HEK293T (cell line): ENCODE measurements around the gene MYO5C.

ENCODE experiments used
- CTCF ChIA-PET: fragments of 350-600 bp; formaldehyde crosslinking; extraction: SDS; loops from one replicate; lab custom pipeline; 2021; ENCODE audit warnings: antibody characterized with exemption, inconsistent platforms; lab: Yijun Ruan, JAX
- POLR2A ChIA-PET: fragments of 350-600 bp; formaldehyde crosslinking; extraction: SDS; loops from one replicate; lab custom pipeline; 2020; ENCODE audit warnings: antibody characterized with exemption, inconsistent platforms; lab: Yijun Ruan, JAX
- DNase-seq: peaks from one replicate; pipeline ENCODE4 v3.0.0; 2012; ENCODE audit warnings: mixed read lengths; ENCODE audit errors: extremely low spot score
- ARNT ChIP-seq: fragments of 450-650 bp; IDR thresholded peaks from 2 replicates; pipeline ENCODE4 v1.6.1; 2017; ENCODE audit warnings: mild to moderate bottlenecking
- BHLHE40 ChIP-seq: fragments of 450-650 bp; IDR thresholded peaks from 2 replicates; pipeline ENCODE4 v1.6.1; 2016; ENCODE audit warnings: mild to moderate bottlenecking, moderate library complexity, borderline replicate concordance
- CTBP1 ChIP-seq: fragments of 450-650 bp; IDR thresholded peaks from 2 replicates; pipeline ENCODE4 v1.6.1; 2016; ENCODE audit warnings: borderline replicate concordance
- ELF4 ChIP-seq: fragments of 450-650 bp; IDR thresholded peaks from 2 replicates; pipeline ENCODE4 v1.6.1; 2017; ENCODE audit warnings: antibody characterized with exemption
- FOXA1 ChIP-seq: fragments of 450-650 bp; IDR thresholded peaks from 2 replicates; pipeline ENCODE4 v1.6.1; 2016; ENCODE audit warnings: mild to moderate bottlenecking
- FOXK2 ChIP-seq: fragments of 450-650 bp; IDR thresholded peaks from 2 replicates; pipeline ENCODE4 v1.6.1; 2016; ENCODE audit warnings: mild to moderate bottlenecking
- FOXM1 ChIP-seq: fragments of 450-650 bp; IDR thresholded peaks from 2 replicates; pipeline ENCODE4 v1.6.1; 2017; ENCODE audit warnings: mild to moderate bottlenecking, borderline replicate concordance
- HDGF ChIP-seq: fragments of 450-650 bp; IDR thresholded peaks from 2 replicates; pipeline ENCODE4 v1.6.1; 2017; ENCODE audit warnings: antibody characterized with exemption, borderline replicate concordance
- L3MBTL2 ChIP-seq: fragments of 450-650 bp; conservative IDR thresholded peaks from 2 replicates; pipeline ENCODE4 v1.6.1; 2016; ENCODE audit warnings: mild to moderate bottlenecking
- LEF1 ChIP-seq: fragments of 450-650 bp; IDR thresholded peaks from 2 replicates; pipeline ENCODE4 v1.6.1; 2017; ENCODE audit warnings: mild to moderate bottlenecking, borderline replicate concordance
- NFRKB ChIP-seq: fragments of 450-650 bp; IDR thresholded peaks from 2 replicates; pipeline ENCODE4 v1.6.1; 2016; ENCODE audit warnings: mild to moderate bottlenecking, moderate library complexity
- SP1 ChIP-seq: fragments of 450-650 bp; IDR thresholded peaks from 2 replicates; pipeline ENCODE4 v1.6.1; 2017
- SUZ12 ChIP-seq: fragments of 450-650 bp; IDR thresholded peaks from 2 replicates; pipeline ENCODE4 v1.6.1; 2016; ENCODE audit warnings: mild to moderate bottlenecking
- TARDBP ChIP-seq: fragments of 450-650 bp; IDR thresholded peaks from 2 replicates; pipeline ENCODE4 v1.6.1; 2016
- ZNF384 ChIP-seq: fragments of 450-650 bp; IDR thresholded peaks from 2 replicates; pipeline ENCODE4 v1.6.1; 2016
- TF ChIP-seq, protein P1 (sequence below): fragments of 450-650 bp; IDR thresholded peaks from 2 replicates; pipeline ENCODE4 v1.6.1; 2016

Gene MYO5C

DNA sequence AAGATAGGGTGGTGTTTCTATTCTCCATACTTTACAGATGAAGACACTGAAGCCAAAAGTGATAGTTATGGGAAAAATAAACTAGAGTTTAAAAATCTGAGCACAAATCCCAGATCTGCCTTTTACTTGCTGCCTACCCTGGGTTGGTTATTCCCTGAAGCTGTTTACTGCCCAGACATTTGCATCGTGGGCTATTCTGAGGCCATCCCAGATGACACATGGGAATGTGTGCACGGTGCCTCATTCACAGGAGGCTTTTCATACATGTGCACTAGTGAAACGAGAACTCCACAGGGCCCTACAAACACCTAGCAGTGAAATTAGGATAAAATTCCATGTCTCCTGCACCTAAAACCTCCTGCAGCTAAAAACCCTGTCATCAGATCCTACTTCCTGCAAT, 17.5 kb downstream of the MYO5C start:
- no peak for DNase-seq
- ChIA-PET CTCF (no interaction called here), POLR2A (no interaction called here)
- TF ChIP-seq FOXM1 (no peak), L3MBTL2 (no peak), BHLHE40 (no peak), ZNF384 (no peak), HDGF (no peak), FOXA1 (no peak), FOXK2 (no peak), NFRKB (no peak), ARNT (no peak), TARDBP (no peak), CTBP1 (no peak), SUZ12 (no peak), SP1 (no peak), ELF4 (no peak), LEF1 (no peak)
- TF ChIP-seq, protein P1, sequence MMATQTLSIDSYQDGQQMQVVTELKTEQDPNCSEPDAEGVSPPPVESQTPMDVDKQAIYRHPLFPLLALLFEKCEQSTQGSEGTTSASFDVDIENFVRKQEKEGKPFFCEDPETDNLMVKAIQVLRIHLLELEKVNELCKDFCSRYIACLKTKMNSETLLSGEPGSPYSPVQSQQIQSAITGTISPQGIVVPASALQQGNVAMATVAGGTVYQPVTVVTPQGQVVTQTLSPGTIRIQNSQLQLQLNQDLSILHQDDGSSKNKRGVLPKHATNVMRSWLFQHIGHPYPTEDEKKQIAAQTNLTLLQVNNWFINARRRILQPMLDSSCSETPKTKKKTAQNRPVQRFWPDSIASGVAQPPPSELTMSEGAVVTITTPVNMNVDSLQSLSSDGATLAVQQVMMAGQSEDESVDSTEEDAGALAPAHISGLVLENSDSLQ, result no peak

DNA sequence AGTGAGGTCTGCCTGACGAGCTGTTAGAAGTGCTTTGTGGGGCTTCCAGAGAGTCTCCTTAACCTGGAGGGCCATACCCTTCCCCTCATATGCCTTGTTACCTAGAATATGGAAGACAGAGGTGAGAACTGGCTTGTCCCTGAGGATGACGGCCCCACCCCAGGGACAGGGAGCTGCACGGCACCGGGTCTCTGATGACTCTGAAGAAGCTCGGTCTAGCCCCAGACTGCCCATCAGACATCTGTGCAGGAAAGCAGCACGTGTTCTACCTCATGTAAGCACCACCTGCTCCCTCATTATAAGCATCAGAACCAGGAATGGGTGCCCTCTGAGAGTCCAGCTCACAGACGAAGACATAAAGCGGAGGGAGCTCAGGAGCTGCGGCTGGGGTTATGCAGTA, 18.0 kb downstream of the MYO5C start:
- CTCF ChIA-PET, result no interaction called here
- no peak for DNase-seq
- POLR2A ChIA-PET, result no interaction called here
- TF ChIP-seq L3MBTL2, result no peak
- no peak for TF ChIP-seq ARNT
- TF ChIP-seq BHLHE40, result no peak
- no peak for TF ChIP-seq SUZ12
- TF ChIP-seq CTBP1, result no peak
- TF ChIP-seq, protein P1, result no peak
- TF ChIP-seq SP1, result no peak
- no peak for TF ChIP-seq ZNF384
- TF ChIP-seq ELF4, result no peak

DNA sequence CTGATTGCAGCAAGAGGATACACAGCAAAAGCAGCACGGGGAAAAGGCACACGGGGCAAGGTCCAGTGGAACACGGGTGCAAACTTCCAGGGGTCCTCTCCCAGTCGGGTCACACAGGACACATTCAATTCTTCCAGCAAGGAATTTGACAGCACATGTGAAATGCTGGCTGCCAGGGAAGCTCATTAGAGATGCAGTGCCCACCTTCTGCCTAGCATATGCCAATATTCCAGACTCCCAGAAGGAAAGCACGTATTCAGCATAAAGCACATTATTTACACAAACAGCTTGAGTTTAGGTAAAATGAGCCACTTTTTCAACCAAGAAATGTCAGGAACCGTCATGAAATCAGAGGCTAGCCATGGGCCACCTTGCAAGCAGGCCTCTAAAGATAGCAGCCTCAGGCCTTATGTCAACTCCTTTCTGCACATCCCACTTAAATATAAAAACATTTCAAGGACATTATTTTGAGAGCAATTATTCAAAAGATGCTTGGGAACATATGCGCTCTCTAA, 19.3 kb downstream of the MYO5C start:
- ChIA-PET POLR2A (no interaction called here), CTCF (no interaction called here)
- no peak for DNase-seq

DNA sequence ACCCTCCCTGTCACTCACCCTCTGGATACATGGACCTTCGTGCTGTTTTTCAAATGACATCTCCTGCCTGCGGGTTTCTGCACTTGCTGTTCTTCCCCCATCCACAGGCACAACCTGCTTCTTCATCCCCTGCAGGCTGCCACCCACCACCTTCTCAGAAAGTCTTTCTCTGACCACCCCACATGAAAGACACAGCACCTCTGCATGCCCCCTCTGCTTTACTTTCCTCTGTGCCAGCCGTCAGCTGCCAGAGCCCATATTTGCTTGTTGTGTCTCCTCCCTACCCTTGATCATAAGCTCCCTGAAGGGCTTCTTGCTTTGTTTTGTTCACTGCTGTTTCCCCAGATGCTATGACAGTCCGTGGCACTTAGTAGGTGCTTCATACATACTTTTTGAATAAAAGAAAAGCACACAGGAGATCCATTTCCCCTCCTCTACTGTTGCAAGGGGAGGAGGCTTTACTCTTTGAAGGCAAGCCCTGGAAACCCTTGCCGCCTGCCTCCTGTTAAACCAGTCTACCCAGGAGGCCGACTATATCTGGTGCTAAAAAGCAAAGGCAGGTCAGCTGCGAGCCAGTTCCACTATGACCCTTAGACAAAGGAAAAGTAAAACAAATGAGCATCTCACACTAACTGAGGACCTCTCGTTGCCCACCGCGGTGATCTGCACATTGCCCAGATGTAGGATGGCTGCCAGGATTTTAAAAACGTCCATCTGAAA, 31.9 kb downstream of the MYO5C start:
- no peak for TF ChIP-seq BHLHE40
- TF ChIP-seq SUZ12, result no peak
- TF ChIP-seq HDGF, result no peak
- TF ChIP-seq TARDBP, result no peak
- TF ChIP-seq CTBP1, result no peak
- TF ChIP-seq ELF4, result no peak
- TF ChIP-seq SP1, result no peak
- TF ChIP-seq ARNT, result no peak
- TF ChIP-seq LEF1, result no peak
- TF ChIP-seq L3MBTL2, result no peak
- TF ChIP-seq, protein P1, result no peak
- TF ChIP-seq FOXK2, result no peak
- no peak for TF ChIP-seq FOXA1
- no peak for TF ChIP-seq ZNF384
- TF ChIP-seq NFRKB, result no peak
- TF ChIP-seq FOXM1, result no peak
- ChIA-PET POLR2A (no interaction called here), CTCF (interaction anchor here (1.2 kb wide), 1 partner anchor 36 kb away, joined by 3 read pairs; no protein-coding TSS in a partner anchor)
- no peak for DNase-seq

More for the DNA sequence above, 19.3 kb downstream of the MYO5C start:
- TF ChIP-seq BHLHE40, result no peak
- no peak for TF ChIP-seq FOXA1
- no peak for TF ChIP-seq LEF1
- TF ChIP-seq ZNF384, result no peak
- TF ChIP-seq CTBP1, result no peak

DNA sequence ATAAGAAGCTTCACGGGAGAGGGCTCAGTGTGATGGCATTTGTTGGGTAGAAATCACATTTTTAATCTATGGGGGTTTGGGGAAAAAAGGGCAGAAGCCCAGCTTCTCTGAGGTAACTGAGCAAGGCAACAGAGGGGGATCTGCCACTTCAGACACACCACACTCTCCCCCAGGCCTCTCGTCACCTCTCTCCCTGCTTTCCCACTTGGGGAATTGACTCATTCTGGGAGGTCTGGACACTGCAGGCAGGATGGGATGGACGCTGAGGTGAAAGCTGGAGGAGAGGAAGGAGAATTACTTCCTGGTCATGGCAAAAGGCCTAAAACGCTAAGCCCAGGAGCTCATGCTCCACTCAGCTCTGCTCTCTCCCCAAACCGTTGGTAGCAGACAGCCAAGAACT, 33.2 kb downstream of the MYO5C start:
- CTCF ChIA-PET, result no interaction called here

More for the DNA sequence above, 33.2 kb downstream of the MYO5C start:
- TF ChIP-seq SP1 (no peak), LEF1 (no peak), ARNT (no peak), NFRKB (no peak), CTBP1 (no peak), ZNF384 (no peak), ELF4 (no peak), BHLHE40 (no peak), SUZ12 (no peak), TARDBP (no peak), L3MBTL2 (no peak), FOXA1 (no peak), FOXM1 (no peak), HDGF (no peak)
- TF ChIP-seq, protein P1, result no peak
- POLR2A ChIA-PET, result interaction anchor here (1.1 kb wide), 1 partner anchor 33 kb away, joined by 3 read pairs; the partner anchor contains the start of gene MYO5C
- no peak for DNase-seq
